ENCODE results near the gene ABLIM1.

GRCh38 chr10:114665406-114665805 lies 7.3 kb upstream of the ABLIM1 start:
- TF ChIP-seq CTCF (IDR thresholded peaks at IDR 0.05) (no peak), POLR2A (IDR thresholded peaks at IDR 0.05) (no peak)

Data from transverse colon (tissue), 3 donors.